Fibroblast of lung (primary cell): ENCODE results near the gene ZNF888. TPM values are rescaled to one million over a fixed set of nuclear protein-coding genes. Genes with fewer than 3 reads are reported as not detected.
A peak's percentile ranks its signal among the peaks of the same experiment; 100 is the strongest.
"Not testable (repeated sequence)": the region's sequence is repeated elsewhere in the genome, so short reads cannot be mapped to it uniquely, and the experiment has no call there.

Experiments
- DNase-seq, 2 donors: peaks; one replicate each; pipeline versions ENCODE4 v3.0.0 to v3.0.0-alpha.2; 2010; ENCODE audit warnings: low read depth in 2 of 2
- H2AFZ ChIP-seq: 2 replicates; pipeline ENCODE4 v1.5.1; 2012; ENCODE audit warnings: low read length, control low read depth, inconsistent platforms
- H3K27ac ChIP-seq: 2 replicates; pipeline ENCODE4 v1.5.1; 2011; ENCODE audit warnings: low read length, control low read depth; ENCODE audit not compliant: insufficient read depth
- H3K27me3 ChIP-seq: 2 replicates; pipeline ENCODE4 v1.5.1; 2011; ENCODE audit warnings: mild to moderate bottlenecking, low read length; ENCODE audit not compliant: control insufficient read depth, insufficient read depth
- H3K36me3 ChIP-seq: 2 replicates; pipeline ENCODE4 v1.5.1; 2011; ENCODE audit warnings: low read length; ENCODE audit not compliant: control insufficient read depth, insufficient read depth
- H3K4me1 ChIP-seq: 2 replicates; pipeline ENCODE4 v1.5.1; 2011; ENCODE audit warnings: low read length; ENCODE audit not compliant: control insufficient read depth, insufficient read depth; ENCODE audit errors: extremely low read depth
- H3K4me2 ChIP-seq: 2 replicates; pipeline ENCODE4 v1.5.1; 2011; ENCODE audit warnings: low read length, control low read depth; ENCODE audit not compliant: insufficient read depth; ENCODE audit errors: extremely low read depth
- H3K4me3 ChIP-seq, 4 experiments: fragments of 200-600 bp in 1 of 4; sonication (generic) in 1 of 4; replicated peaks in 1 of 4; 2 replicates each; pipeline ENCODE4 v1.5.1; 2011 to 2016; ENCODE audit warnings: low read length in 4 of 4, low read depth in 3 of 4, mild to moderate bottlenecking in 3 of 4, control low read depth in 2 of 4, inconsistent platforms in 1 of 4, mixed read lengths in 1 of 4; ENCODE audit not compliant: insufficient read depth in 1 of 4; ENCODE audit errors: control extremely low read depth in 1 of 4
- H3K79me2 ChIP-seq: 2 replicates; pipeline ENCODE4 v1.5.1; 2012; ENCODE audit warnings: mild to moderate bottlenecking, low read length, inconsistent platforms; ENCODE audit not compliant: control insufficient read depth, insufficient read depth
- H3K9ac ChIP-seq: 2 replicates; pipeline ENCODE4 v1.5.1; 2011; ENCODE audit warnings: mild to moderate bottlenecking, low read length, control low read depth; ENCODE audit not compliant: insufficient read depth
- H3K9me3 ChIP-seq: 2 replicates; pipeline ENCODE4 v1.5.1; 2012; ENCODE audit warnings: low read depth, low read length; ENCODE audit not compliant: control insufficient read depth, insufficient read depth
- H4K20me1 ChIP-seq: 2 replicates; pipeline ENCODE4 v1.5.1; 2011; ENCODE audit warnings: low read length; ENCODE audit not compliant: control insufficient read depth, insufficient read depth; ENCODE audit errors: extremely low read depth
- EZH2 ChIP-seq: IDR thresholded peaks from 2 replicates; pipeline ENCODE4 v1.5.1; 2012; ENCODE audit warnings: low read length, control low read depth, mild to moderate bottlenecking; ENCODE audit errors: missing control alignments
- polyA plus RNA-seq, 2 donors: library from polyadenylated mRNA; depleted of rRNA in 1 of 2; stranded (reverse) in 1 of 2; unstranded in 1 of 2; fragments of >200 nt; gene quantifications; 2 replicates each; pipeline ENCODE4 v1.2.1, GENCODE V29; 2011 to 2012; ENCODE audit warnings: missing spikeins in 1 of 2
- total RNA-seq: library from RNA; depleted of rRNA; stranded (reverse); fragments of >200 nt; gene quantifications from 2 replicates; pipeline ENCODE4 v1.2.1, GENCODE V29; 2014
- TF ChIP-seq, protein P1 (sequence below), 2 donors: IDR thresholded peaks in 1 of 2; conservative IDR thresholded peaks in 1 of 2; 1 replicate in 1 of 2; 2 replicates in 1 of 2; pipeline ENCODE4 v1.5.1; 2011 to 2012; ENCODE audit warnings: low read length in 2 of 2, control low read depth in 1 of 2, inconsistent platforms in 1 of 2, low read depth in 1 of 2, mild to moderate bottlenecking in 1 of 2

The ZNF888 gene
- total and polyA plus RNA-seq, 2 donors (not counting 1 experiment from before 2014, with no cell fraction given): 1.6 to 4.3 TPM

DNA sequence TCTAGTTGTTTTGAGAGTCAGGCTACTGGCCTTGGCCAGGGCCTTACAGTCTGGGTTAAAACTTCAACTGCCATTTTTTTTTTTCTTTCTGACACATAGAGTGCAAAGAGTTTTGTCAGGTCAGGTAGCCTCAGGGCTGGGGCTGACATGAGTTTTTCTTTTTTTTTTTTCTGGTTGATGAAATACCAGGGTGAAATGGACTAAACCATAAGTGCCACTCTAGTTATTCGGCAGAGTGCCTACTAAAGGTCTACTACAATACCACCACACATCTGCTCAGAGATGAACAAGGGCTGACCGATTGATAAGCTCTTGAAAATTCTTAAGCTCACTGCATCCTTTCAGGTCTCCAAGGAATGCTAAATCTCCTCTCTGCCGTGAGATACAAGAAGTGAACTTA lies 21.4 kb downstream of the ZNF888 start:
- H3K4me3 ChIP-seq: no peak overlapping the region
- H3K9me3 ChIP-seq: no peaks in the 10 kb centered on the region
- H3K27ac ChIP-seq: no peak overlapping the region
- H3K79me2 ChIP-seq: no peaks in the 10 kb centered on the region
- DNase-seq: no peak
- H2AFZ ChIP-seq: no peak overlapping the region
- H3K27me3 ChIP-seq: no peaks in the 10 kb centered on the region
- H3K36me3 ChIP-seq: no peaks in the 10 kb centered on the region
- TF ChIP-seq, protein P1, sequence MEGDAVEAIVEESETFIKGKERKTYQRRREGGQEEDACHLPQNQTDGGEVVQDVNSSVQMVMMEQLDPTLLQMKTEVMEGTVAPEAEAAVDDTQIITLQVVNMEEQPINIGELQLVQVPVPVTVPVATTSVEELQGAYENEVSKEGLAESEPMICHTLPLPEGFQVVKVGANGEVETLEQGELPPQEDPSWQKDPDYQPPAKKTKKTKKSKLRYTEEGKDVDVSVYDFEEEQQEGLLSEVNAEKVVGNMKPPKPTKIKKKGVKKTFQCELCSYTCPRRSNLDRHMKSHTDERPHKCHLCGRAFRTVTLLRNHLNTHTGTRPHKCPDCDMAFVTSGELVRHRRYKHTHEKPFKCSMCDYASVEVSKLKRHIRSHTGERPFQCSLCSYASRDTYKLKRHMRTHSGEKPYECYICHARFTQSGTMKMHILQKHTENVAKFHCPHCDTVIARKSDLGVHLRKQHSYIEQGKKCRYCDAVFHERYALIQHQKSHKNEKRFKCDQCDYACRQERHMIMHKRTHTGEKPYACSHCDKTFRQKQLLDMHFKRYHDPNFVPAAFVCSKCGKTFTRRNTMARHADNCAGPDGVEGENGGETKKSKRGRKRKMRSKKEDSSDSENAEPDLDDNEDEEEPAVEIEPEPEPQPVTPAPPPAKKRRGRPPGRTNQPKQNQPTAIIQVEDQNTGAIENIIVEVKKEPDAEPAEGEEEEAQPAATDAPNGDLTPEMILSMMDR (conservative IDR thresholded peaks at IDR 0.05 in 1 of 2, IDR thresholded peaks at IDR 0.05 in 1 of 2; ENCODE audit: low read depth in 1 of 2, low read length in 2 of 2): no peak
- no peak for TF ChIP-seq EZH2
- H3K4me1 ChIP-seq: peaks cover 2% of the 10 kb centered on the region
- no peak overlapping the region for H3K9ac ChIP-seq
- H3K4me2 ChIP-seq: no peak overlapping the region
- no peaks in the 10 kb centered on the region for H4K20me1 ChIP-seq

DNA sequence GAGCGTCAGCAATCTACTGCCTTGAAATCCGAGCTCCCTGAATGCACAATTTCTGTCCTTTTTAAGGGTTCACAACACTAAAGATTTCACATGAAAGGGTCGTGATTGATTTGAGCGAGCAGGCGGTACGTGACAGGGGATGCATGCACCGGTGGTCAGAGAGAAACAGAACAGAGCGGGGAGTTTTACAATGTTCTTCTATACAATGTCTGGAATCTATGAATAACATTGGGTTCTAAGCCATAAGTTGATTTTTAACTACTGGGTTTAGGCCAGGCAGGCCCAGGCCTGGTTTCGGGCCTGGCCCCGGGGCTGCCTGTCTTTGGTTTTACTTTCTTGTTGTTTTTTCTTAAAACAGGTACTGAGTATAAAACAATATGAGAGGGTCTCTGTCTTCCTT lies 24.6 kb downstream of the ZNF888 start:
- H3K79me2 ChIP-seq, H2AFZ ChIP-seq, H3K9ac ChIP-seq, DNase-seq, H3K27ac ChIP-seq, H3K4me3 ChIP-seq, H3K36me3 ChIP-seq, H3K4me1 ChIP-seq, H4K20me1 ChIP-seq, H3K9me3 ChIP-seq, H3K4me2 ChIP-seq, H3K27me3 ChIP-seq: not testable (repeated sequence)

DNA sequence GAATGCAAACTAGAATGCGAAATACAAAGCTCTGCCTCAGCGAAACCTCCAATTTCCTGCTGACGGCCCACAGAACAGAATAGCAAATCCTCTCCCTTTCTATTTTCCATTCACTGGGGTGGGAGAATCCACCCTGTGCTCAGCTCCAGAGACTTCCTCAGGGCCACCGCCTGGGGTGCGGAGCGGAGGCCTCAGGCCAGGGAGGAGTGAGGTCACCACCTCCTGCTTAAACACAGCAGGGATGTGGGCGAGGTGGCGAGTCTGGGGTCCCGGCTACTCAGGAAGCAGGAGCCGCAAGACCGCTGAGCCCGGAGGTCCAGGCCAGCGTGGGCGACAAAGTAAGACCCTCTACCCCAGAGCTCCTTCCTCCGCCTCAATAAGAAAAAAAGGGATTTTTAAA lies 25.1 kb downstream of the ZNF888 start:
- Histone ChIP-seq H3K79me2 (peaks cover 2% of the 10 kb centered on the region), H3K4me3 (peak overlapping the region; percentile 90 to 96 (median 92)), H3K36me3 (no peaks in the 10 kb centered on the region), H3K9ac (no peak overlapping the region), H3K4me2 (peak overlapping the region; percentile 80), H2AFZ (peak overlapping the region; percentile 97), H3K4me1 (peaks cover 2% of the 10 kb centered on the region), H4K20me1 (no peaks in the 10 kb centered on the region), H3K9me3 (no peaks in the 10 kb centered on the region), H3K27ac (no peak overlapping the region), H3K27me3 (no peaks in the 10 kb centered on the region)
- TF ChIP-seq EZH2: no peak
- TF ChIP-seq, protein P1 (conservative IDR thresholded peaks at IDR 0.05 in 1 of 2, IDR thresholded peaks at IDR 0.05 in 1 of 2; ENCODE audit: low read depth in 1 of 2, low read length in 2 of 2): no peak
- no peak for DNase-seq
